Measurements from ENCODE around the gene PWWP2B. TPM values are rescaled to one million over a fixed set of nuclear protein-coding genes. Genes with fewer than 3 reads are reported as not detected.

Gene PWWP2B
- total RNA-seq, 1 donor from 2014 or later: 24.4 TPM

GRCh38 chr10:132402781-132403241, 5.8 kb downstream of the PWWP2B start:
- no peak for DNase-seq (ENCODE audit: low spot score in 2 of 2)
- Histone ChIP-seq H3K4me1 (peaks cover 0 to 16% of the 10 kb centered on the region in 2 donors), H3K27ac (no peak overlapping the region)

GRCh38 chr10:132403511-132404168, 6.6 kb downstream of the PWWP2B start:
- Histone ChIP-seq H3K36me3 (peaks cover 16 to 24% of the 10 kb centered on the region in 2 donors), H3K27me3 (no peaks in the 10 kb centered on the region), H3K4me1 (peaks cover 0 to 7% of the 10 kb centered on the region in 2 donors), H3K9me3 (no peaks in the 10 kb centered on the region), H3K27ac (no peak overlapping the region), H3K4me3 (no peak overlapping the region)
- intact Hi-C loops (cut with DNase I): no loop called here
- TF ChIP-seq CTCF (IDR thresholded peaks at IDR 0.05): no peak
- no peak for DNase-seq (ENCODE audit: low spot score in 2 of 2)

More at GRCh38 chr10:132402781-132403241, 5.8 kb downstream of the PWWP2B start:
- no peak for TF ChIP-seq CTCF (IDR thresholded peaks at IDR 0.05)
- H3K27me3 ChIP-seq: no peaks in the 10 kb centered on the region
- no peak overlapping the region for H3K4me3 ChIP-seq
- H3K9me3 ChIP-seq: no peaks in the 10 kb centered on the region
- intact Hi-C loops (cut with DNase I): no loop called here
- peaks cover 16 to 24% of the 10 kb centered on the region in 2 donors for H3K36me3 ChIP-seq

- intact Hi-C loops (cut with DNase I): no loop called here
- TF ChIP-seq CTCF (IDR thresholded peaks at IDR 0.05): no peak
- H3K36me3 ChIP-seq: peaks cover 16 to 24% of the 10 kb centered on the region in 2 donors
- H3K9me3 ChIP-seq: no peaks in the 10 kb centered on the region
- H3K27me3 ChIP-seq: no peaks in the 10 kb centered on the region
- no peak overlapping the region for H3K27ac ChIP-seq
- H3K4me3 ChIP-seq: no peak overlapping the region
- peaks cover 0 to 2% of the 10 kb centered on the region in 2 donors for H3K4me1 ChIP-seq
- no peak for DNase-seq (ENCODE audit: low spot score in 2 of 2)
These were observed 7.3 kb downstream of the PWWP2B start for GRCh38 chr10:132404169-132404880.

GRCh38 chr10:132404911-132405462, 8.0 kb downstream of the PWWP2B start:
- Histone ChIP-seq H3K9me3 (no peaks in the 10 kb centered on the region), H3K27ac (no peak overlapping the region), H3K36me3 (peaks cover 16 to 24% of the 10 kb centered on the region in 2 donors), H3K4me3 (no peak overlapping the region), H3K4me1 (peaks cover 0 to 2% of the 10 kb centered on the region in 2 donors), H3K27me3 (no peaks in the 10 kb centered on the region)
- no peak for DNase-seq (ENCODE audit: low spot score in 2 of 2)
- TF ChIP-seq CTCF (IDR thresholded peaks at IDR 0.05): no peak
- intact Hi-C loops (cut with DNase I): no loop called here

- H3K27me3 ChIP-seq: no peaks in the 10 kb centered on the region
- H3K4me1 ChIP-seq: no peaks in the 10 kb centered on the region
- no peak overlapping the region for H3K4me3 ChIP-seq
- intact Hi-C loops (cut with DNase I): no loop called here
- no peak overlapping the region for H3K27ac ChIP-seq
- DNase-seq (ENCODE audit: low spot score in 2 of 2): no peak
- no peaks in the 10 kb centered on the region for H3K9me3 ChIP-seq
- TF ChIP-seq CTCF (IDR thresholded peaks at IDR 0.05): no peak
- peaks cover 16 to 24% of the 10 kb centered on the region in 2 donors for H3K36me3 ChIP-seq
These were observed 8.5 kb downstream of the PWWP2B start for GRCh38 chr10:132405463-132405991.

All from ascending aorta (tissue), 2 donors.